Calu3 (cell line): ENCODE measurements around the gene SCYL2. TPM values are rescaled to one million over a fixed set of nuclear protein-coding genes. Genes with fewer than 3 reads are reported as not detected.
"Not testable (repeated sequence)": the region's sequence is repeated elsewhere in the genome, so short reads cannot be mapped to it uniquely, and the experiment has no call there.

ENCODE experiments used
- BruUV-seq: library from RNA; stranded (reverse); fragments of 400-500 nt; replicated peaks from 2 replicates; lab custom pipeline; 2021; lab: Mats Ljungman, UMichigan
- CTCF ChIA-PET: fragments of 300-600 bp; sonication (Branson Sonifier 250); formaldehyde crosslinking; loops from one replicate; lab custom pipeline; 2022; ENCODE audit warnings: antibody characterized with exemption; lab: Charles Lee
- DNase-seq: peaks from one replicate; pipeline ENCODE4 v3.0.0; 2022
- H3K27ac Mint-ChIP-seq: one replicate; pipeline ENCODE4 v1.8.0; 2022; ENCODE audit warnings: mixed read lengths; ENCODE audit not compliant: unreplicated experiment
- H3K27me3 Mint-ChIP-seq: one replicate; pipeline ENCODE4 v1.8.0; 2022; ENCODE audit warnings: mixed read lengths; ENCODE audit not compliant: unreplicated experiment
- H3K36me3 Mint-ChIP-seq: one replicate; pipeline ENCODE4 v1.8.0; 2022; ENCODE audit warnings: mild to moderate bottlenecking, moderate library complexity, mixed read lengths; ENCODE audit not compliant: insufficient read depth, unreplicated experiment
- H3K4me1 Mint-ChIP-seq: one replicate; pipeline ENCODE4 v1.8.0; 2022; ENCODE audit warnings: mild to moderate bottlenecking, low read depth, mixed read lengths; ENCODE audit not compliant: unreplicated experiment
- H3K4me3 Mint-ChIP-seq: one replicate; pipeline ENCODE4 v1.8.0; 2022; ENCODE audit warnings: mild to moderate bottlenecking, low read depth, moderate library complexity, mixed read lengths; ENCODE audit not compliant: unreplicated experiment
- H3K9me3 Mint-ChIP-seq: one replicate; pipeline ENCODE4 v1.8.0; 2022; ENCODE audit warnings: low read depth, mixed read lengths; ENCODE audit not compliant: unreplicated experiment
- CTCF ChIP-seq: fragments of 200-600 bp; IDR thresholded peaks from one replicate; pipeline ENCODE4 v1.8.0; 2022; ENCODE audit warnings: antibody characterized with exemption; ENCODE audit not compliant: unreplicated experiment
- intact Hi-C: fragments of 100-400 bp; cut with micrococcal nuclease; formaldehyde crosslinking; loops from one replicate; pipeline ENCODE4 v1.10.0; 2022; ENCODE audit not compliant: unreplicated experiment
- total RNA-seq: library from RNA; stranded (reverse); gene quantifications from 2 replicates; pipeline ENCODE4 v1.2.3, GENCODE V29; 2022

SCYL2 gene
- total RNA-seq, 1 experiment from 2014 or later = 59.9 TPM

GRCh38 chr12:100339071-100339470 lies 72.1 kb downstream of the SCYL2 start:
- no peak for TF ChIP-seq CTCF
- no TSS peak for BruUV-seq
- no peaks in the 10 kb centered on the region for H3K27me3 Mint-ChIP-seq
- DNase-seq = no peak
- H3K27ac Mint-ChIP-seq = no peak overlapping the region
- no peak overlapping the region for H3K4me3 Mint-ChIP-seq
- intact Hi-C loops = loop anchor here (5.0 kb wide), 1 partner anchor 107 kb away; no protein-coding TSS in a partner anchor
- H3K4me1 Mint-ChIP-seq = no peaks in the 10 kb centered on the region
- CTCF ChIA-PET = no interaction called here
- H3K9me3 Mint-ChIP-seq = no peaks in the 10 kb centered on the region
- H3K36me3 Mint-ChIP-seq = no peaks in the 10 kb centered on the region

GRCh38 chr12:100342897-100343296 lies 75.9 kb downstream of the SCYL2 start:
- H3K27ac Mint-ChIP-seq, CTCF ChIA-PET, BruUV-seq, H3K27me3 Mint-ChIP-seq, H3K36me3 Mint-ChIP-seq, H3K4me3 Mint-ChIP-seq, H3K9me3 Mint-ChIP-seq, H3K4me1 Mint-ChIP-seq, intact Hi-C loops, DNase-seq: not testable (repeated sequence)

- H3K4me1 Mint-ChIP-seq, H3K27ac Mint-ChIP-seq, H3K4me3 Mint-ChIP-seq, BruUV-seq, H3K36me3 Mint-ChIP-seq, H3K27me3 Mint-ChIP-seq, intact Hi-C loops, H3K9me3 Mint-ChIP-seq, DNase-seq: not testable (repeated sequence)
- CTCF ChIA-PET = interaction anchor here (0.5 kb wide), 2 partner anchors 33 to 271 kb away, joined by 3 to 4 read pairs; no protein-coding TSS in a partner anchor
Measured at GRCh38 chr12:100344351-100344750, 77.4 kb downstream of the SCYL2 start.

- no peak overlapping the region for H3K27ac Mint-ChIP-seq
- no peaks in the 10 kb centered on the region for H3K36me3 Mint-ChIP-seq
- no peak for TF ChIP-seq CTCF
- no peaks in the 10 kb centered on the region for H3K27me3 Mint-ChIP-seq
- H3K4me1 Mint-ChIP-seq = no peaks in the 10 kb centered on the region
- no peak for DNase-seq
- BruUV-seq = no TSS peak
- H3K9me3 Mint-ChIP-seq = no peaks in the 10 kb centered on the region
- CTCF ChIA-PET = interaction anchor here (0.5 kb wide), 1 partner anchor 34 kb away, joined by 4 read pairs; no protein-coding TSS in a partner anchor
- no peak overlapping the region for H3K4me3 Mint-ChIP-seq
- intact Hi-C loops = loop anchor here (5.0 kb wide), 1 partner anchor 322 kb away; no protein-coding TSS in a partner anchor
Measured at GRCh38 chr12:100345020-100345767, 78.2 kb downstream of the SCYL2 start.

- Mint-ChIP-seq H3K36me3 (no peaks in the 10 kb centered on the region), H3K4me1 (no peaks in the 10 kb centered on the region), H3K27me3 (no peaks in the 10 kb centered on the region), H3K27ac (no peak overlapping the region), H3K9me3 (no peaks in the 10 kb centered on the region), H3K4me3 (no peak overlapping the region)
- CTCF ChIA-PET = interaction anchor here (0.6 to 0.7 kb wide), 3 partner anchors 24 to 53 kb away, joined by 3 to 4 read pairs (median 3); no protein-coding TSS in a partner anchor
- DNase-seq = no peak
- no peak for TF ChIP-seq CTCF
- BruUV-seq = no TSS peak
- intact Hi-C loops = loop anchor here (5.0 kb wide), 1 partner anchor 321 kb away; no protein-coding TSS in a partner anchor
Measured at GRCh38 chr12:100346660-100347059, 79.7 kb downstream of the SCYL2 start.
